Stimulated activated CD8-positive, alpha-beta memory T cell treated with anti-CD3 and anti-CD28 coated beads, Interleukin-4, amount 100 ng/mL, for 4 hours (primary cell): ENCODE results near the gene TRIM3.

Source experiments
- DNase-seq, 2 donors: peaks; one replicate each; pipeline ENCODE4 v3.0.0-alpha.2; 2020; ENCODE audit warnings: low read depth in 2 of 2, low spot score in 1 of 2

The TRIM3 gene

DNA sequence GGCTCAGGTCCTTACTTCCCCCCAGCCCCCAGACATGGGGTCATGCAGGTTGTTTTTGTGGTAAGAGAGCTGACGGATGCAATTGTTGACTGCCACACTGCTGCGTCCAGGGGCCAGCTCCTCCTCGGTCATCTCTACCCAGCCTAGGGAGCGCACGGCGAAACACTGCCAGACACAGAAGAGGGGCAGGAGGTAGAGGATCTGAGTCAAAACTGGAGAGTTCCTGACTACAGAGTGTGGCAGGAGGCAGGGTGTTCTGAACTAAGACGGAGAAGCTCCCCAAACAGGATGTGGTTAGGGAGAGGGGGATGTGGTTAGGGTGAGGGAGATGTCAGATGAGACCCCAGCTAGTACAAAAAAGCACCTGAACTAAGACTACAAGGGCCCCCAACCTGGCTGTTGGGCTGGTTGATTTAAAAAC lies 71.2 kb downstream of the TRIM3 start:
- DNase-seq: peak; percentile 23 to 47

DNA sequence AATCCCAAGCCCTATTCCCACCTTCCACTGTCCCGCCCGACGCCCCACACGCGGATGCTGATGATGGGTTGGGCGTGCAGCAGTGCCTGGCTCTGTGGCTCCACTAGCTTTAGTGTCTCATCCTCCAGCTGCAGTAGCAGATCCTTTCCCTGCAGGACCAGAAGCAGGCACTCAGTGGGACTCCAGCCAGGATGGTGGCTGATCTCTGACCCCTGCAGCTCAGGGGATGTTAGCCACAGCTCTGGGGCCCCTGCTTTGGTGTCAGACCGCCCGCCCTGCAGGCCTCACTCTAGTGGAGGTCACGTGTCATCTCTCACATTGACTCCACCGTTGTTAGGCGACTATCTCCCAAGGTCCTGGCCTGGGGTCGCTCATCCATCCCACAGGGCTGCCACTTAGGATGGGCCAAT lies 71.7 kb downstream of the TRIM3 start:
- no peak for DNase-seq

DNA sequence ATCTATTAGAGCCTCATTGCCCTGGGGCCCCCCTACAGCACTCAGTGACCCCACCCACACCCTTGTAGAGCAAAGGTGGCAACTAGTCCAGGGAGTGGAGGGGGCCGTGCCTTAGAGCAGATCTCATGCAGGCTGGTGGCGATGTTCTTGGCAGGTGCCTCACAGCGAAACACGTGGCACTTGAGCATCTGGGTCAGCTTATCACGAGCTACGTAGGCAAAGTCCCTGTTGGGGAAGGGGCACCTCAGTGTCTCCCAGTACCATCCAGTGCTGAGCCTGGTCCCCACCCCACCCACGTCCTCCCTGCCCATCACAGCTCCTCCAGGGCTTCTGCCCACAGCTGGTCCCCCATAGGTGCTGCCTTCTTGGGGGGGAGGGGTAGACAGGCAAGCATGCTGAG lies 72.3 kb downstream of the TRIM3 start:
- no peak for DNase-seq

GRCh38 chr11:6400431-6401345 lies 73.1 kb downstream of the TRIM3 start:
- no peak for DNase-seq
